GM18907 (cell line): ENCODE data around the gene DNAH6.
"Not testable (repeated sequence)": the region's sequence is repeated elsewhere in the genome, so short reads cannot be mapped to it uniquely, and the experiment has no call there.

Source experiments
- ATAC-seq: cut with Tn5 transposase; IDR thresholded peaks from one replicate; pipeline ENCODE4 v1.9.1; 2021; ENCODE audit warnings: mild to moderate bottlenecking, moderate library complexity; ENCODE audit not compliant: unreplicated experiment

Gene DNAH6

GRCh38 chr2:84732897-84733778, 216.8 kb downstream of the DNAH6 start:
- ATAC-seq, result no peak

DNA sequence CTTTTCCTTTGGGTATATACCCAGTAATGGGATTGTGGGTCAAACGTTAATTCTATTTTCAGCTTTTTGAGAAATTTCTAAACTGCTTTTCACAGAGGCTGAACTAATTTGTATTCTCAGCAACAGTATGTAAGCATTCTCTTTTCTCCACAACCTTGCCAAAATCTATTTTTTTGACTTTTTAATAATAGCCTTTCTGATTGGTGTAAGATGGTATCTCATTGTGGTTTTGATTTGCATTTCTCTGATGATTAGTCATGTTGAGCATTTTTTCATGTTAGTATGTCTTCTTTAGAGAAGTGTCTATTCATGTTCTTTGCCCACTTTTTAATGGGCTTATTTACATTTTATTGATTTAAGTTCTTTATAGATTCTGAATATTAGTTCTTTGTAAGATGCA, 219.1 kb downstream of the DNAH6 start:
- ATAC-seq, result no peak

GRCh38 chr2:84741182-84741822, 225.0 kb downstream of the DNAH6 start:
- peak; percentile 100 for ATAC-seq

GRCh38 chr2:84748341-84748740, 232.0 kb downstream of the DNAH6 start:
- no peak for ATAC-seq

- ATAC-seq, result no peak
These were observed 233.1 kb downstream of the DNAH6 start for GRCh38 chr2:84749442-84749841.

DNA sequence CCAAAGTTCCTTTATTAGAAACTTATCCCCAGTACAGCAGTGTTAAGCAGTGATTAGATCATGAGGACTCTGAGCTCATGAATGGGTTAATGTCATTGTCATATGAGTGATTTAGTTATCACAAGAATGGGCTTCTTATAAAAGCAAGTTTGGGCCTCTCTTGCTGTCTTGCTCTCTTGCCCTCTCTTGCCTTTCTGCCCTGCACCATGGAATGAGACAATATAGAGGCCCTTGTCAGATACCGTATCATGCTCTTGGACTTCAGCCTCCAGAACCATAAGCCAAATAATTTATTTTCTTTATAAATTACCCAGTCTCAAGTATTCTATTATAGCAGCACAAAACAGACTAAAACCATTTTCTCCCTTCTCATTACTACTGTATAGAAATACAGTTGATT, 238.8 kb downstream of the DNAH6 start:
- no peak for ATAC-seq

DNA sequence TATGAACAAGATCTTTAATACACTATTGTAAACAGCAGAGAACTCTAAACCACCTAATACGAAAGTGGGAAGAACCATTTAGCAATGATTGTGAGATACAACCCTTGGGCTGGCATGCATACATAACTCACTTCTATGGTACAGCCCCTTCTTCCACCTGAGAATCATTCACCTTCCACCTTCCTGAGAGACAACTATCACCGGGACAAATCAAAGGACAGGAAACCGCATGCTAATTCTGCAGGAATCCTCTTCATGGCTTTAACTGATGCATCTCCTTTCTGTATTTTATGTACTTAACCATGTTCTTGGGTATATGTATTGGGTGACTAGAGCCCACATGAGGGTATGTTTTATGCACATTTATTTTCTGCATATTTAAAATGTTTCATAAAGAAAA, 241.3 kb downstream of the DNAH6 start:
- ATAC-seq, result no peak

DNA sequence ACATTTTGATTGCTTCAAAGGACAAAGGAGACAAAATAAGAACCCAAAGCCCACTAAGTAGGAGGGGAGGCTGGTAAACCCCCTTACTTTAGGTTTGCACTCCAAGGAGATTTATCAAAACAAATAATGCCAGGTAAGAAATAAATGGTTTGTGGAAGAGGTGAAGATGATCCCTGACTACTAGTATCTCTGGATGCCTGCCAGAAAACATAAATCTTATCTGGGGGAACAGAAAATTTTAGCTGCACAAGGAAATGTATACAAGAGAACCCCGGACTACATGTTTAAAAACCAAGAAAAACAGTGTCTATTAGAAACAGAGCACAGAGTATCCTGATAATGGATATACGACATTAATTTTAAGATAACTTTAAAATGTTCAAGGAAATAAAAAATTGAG, 250.5 kb downstream of the DNAH6 start:
- no peak for ATAC-seq

GRCh38 chr2:84768840-84769239, 252.5 kb downstream of the DNAH6 start:
- ATAC-seq, result no peak

GRCh38 chr2:84770280-84770679, 254.0 kb downstream of the DNAH6 start:
- no peak for ATAC-seq

GRCh38 chr2:84771251-84771650, 255.0 kb downstream of the DNAH6 start:
- no peak for ATAC-seq

DNA sequence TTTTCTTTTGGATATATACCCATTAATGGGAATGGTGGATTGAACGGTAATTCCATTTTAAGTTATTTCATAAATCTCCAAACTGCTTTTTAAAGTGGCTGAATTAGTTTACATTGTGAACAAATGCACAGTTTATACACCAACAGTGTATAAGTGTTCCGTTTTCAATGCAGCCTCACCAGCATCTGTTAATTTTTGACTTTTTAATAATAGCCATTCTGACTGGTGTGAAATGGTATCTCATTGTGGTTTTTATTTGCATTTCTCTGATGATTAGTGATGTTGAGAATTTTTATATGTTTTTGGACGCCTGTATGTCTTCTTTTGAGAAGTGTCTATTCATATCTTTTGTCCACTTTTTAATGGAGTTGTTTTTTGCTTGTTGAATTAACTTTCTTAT, 257.3 kb downstream of the DNAH6 start:
- ATAC-seq, result not testable (repeated sequence)

DNA sequence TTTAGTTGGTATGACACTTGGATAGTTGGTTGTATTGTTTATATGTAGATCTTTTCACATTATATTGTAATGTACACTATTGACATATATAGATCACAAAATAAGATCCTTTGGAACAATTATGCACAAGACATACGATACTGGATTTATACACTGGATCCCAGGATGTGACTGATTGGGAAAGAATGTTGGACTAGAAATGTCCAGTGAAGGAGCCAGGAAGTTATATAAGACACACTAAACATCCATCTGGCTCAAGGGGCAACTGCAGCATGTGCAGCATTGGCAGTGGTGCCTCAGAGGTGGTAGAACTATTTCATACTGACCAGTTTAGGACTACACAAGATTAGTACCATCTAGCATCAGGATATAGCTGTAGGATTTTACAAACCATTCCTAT, 259.7 kb downstream of the DNAH6 start:
- ATAC-seq, result no peak

DNA sequence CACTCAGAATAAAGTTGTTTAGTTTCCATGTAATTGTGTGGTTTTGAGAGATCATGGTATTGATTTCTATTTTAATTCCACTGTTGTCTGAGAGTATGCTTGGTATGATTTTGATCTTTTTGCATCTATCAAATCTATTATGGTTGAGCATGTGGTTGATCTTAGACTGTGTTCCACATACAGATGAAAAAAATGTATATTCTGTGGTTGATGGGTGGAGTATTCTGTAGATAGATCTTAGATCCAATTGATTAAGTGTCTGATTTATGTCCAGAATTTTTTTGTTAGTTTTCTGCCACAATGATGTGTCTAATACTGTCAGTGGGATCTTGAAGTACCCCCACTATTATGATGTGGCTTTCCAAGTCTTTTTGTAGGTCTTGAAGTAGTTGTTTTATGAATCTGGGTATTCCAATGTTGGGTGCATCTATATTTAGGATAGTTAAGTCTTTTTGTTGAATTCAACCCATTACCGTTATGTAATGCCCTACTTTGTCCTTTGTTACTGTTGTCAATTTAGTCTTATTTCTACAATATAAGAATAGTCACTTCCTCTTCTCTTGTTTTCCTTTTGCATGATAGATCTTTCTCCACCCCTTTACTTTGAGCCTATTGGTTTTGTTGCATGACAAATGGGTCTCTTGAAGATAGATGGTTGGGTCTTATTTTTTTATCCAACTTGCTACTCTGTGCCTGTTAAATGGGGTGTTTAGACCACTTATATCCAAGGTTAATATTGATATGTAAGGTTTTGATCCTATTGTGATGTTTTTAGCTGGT, 262.8 kb downstream of the DNAH6 start:
- ATAC-seq, result no peak

- no peak for ATAC-seq
These were observed 263.5 kb downstream of the DNAH6 start for GRCh38 chr2:84779781-84780180.

- ATAC-seq, result peak; percentile 87
These were observed 265.8 kb downstream of the DNAH6 start for GRCh38 chr2:84781942-84782716.

GRCh38 chr2:84782717-84783442, 266.6 kb downstream of the DNAH6 start:
- no peak for ATAC-seq

DNA sequence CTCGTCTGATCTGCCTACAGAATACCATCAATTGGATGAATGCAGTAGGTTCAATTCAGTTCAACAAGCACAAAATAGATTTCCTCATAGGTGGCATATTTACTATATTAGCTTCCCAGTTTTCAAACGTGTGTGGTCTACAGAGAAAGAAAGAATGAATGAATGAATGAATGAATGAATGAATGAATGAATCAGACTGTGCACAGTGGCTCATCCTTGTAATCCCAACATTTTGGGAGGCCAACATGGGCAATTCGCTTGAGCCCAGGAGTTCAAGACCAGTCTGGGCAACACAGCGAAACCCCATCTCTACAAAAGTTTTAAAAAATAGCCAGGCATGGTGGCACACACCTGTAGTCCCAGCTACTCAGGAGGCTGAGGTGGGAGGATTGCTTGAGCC, 269.7 kb downstream of the DNAH6 start:
- ATAC-seq, result no peak

DNA sequence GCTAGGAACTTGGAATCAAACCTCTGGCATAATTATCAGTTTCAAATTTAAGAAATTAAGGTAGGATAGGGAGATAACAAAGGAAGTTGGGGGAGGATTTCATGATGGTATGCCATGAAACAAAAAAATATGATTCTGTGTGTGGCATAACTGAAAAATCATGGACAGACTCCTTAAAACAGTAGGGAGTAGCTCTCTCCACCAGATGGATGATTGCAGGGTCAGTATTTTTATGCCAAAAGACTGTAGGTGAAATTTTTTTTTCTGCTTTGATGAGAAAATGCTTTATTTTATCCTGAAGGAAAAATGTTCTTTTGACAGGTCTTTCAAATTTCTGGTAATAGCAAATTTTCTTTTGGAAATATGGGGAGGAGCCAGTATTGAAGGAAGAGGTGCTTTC, 270.3 kb downstream of the DNAH6 start:
- no peak for ATAC-seq

DNA sequence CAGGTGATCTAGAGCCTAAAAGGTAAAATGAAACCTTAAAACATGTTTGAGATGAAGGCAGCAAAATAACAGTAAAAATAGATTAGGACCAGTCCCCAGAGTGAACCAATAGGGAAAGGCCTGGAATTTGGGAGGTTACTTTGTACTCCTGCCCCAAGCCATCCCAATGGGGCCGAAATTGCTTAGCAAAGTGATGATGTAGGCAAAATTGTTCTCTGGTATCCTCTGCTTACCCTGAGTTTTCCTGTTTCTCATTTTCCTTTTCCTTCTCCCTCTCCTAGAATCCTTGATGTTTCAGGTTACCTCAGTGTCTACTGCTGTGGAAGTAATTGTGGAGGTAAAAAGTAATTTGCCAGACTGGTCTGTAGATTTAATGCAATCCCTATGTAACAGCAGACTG, 271.7 kb downstream of the DNAH6 start:
- no peak for ATAC-seq
